HG03521 (cell line): Measurements from ENCODE around the gene ADIPOQ.
A peak's percentile ranks its signal among the peaks of the same experiment; 100 is the strongest.
"Not testable (repeated sequence)": the region's sequence is repeated elsewhere in the genome, so short reads cannot be mapped to it uniquely, and the experiment has no call there.

Experiments
- ATAC-seq: cut with Tn5 transposase; IDR thresholded peaks from one replicate; pipeline ENCODE4 v1.9.1; 2021; ENCODE audit warnings: mild to moderate bottlenecking, moderate library complexity; ENCODE audit not compliant: unreplicated experiment

ADIPOQ gene

DNA sequence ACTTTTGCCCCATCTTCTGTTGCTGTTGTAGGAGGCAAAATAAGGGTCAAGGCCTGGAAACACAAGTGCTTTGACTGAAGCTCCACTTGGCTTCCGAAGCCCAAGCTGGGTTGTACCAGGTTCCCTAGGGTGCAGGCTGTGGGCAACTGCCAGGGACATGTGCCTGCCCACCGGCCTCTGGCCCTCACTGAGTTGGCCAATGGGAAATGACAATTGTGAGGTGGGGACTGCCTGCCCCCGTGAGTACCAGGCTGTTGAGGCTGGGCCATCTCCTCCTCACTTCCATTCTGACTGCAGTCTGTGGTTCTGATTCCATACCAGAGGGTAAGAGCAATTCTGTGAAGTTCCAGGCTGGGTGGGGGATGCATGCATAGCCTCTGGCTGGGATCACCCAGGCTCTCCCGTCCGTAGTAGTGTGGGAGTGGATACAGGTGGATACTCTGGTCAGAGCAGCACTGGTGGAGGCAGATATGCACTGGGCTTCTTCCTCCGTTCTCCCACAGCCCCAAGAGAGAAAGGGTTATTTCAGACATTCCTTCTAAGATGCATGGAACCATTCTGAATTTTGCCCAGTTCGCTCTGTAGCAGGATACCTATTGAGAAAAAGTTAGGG lies at the start of gene ADIPOQ:
Gene ADIPOQ (plus strand): TSS at position 285 of the 613 bp plus-strand sequence. CDS start 10,349 bp downstream, outside the sequence.
- no peak for ATAC-seq

DNA sequence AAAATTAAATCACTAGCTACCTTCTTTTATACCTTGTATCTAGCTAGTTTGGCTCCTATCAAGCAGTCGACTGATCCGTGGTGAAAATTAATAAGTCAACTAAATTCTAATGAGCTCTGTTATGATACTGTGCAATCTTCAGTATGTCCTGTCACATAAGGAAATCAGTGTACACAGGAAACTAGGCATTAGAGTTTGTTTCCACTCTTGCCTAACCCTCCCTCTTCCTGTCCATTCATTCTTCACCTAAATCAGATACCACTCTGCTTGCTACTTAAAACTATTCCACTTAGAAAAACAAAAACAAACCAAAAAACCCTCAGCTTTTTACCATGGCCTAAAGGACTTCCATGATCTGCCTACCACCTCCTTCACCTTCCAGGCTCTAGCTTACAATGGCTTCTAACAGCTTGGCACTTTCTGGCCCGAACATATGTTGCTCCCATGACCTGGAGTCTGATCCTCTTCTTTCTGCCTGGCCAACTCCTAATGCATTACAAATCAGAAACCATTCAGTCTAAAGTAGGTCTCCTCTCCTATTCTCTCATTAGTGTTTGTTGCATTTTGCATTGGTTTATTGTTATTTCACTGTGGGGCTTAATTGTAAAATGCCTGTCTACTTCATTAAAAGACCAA lies 44.2 kb upstream of the ADIPOQ start:
- no peak for ATAC-seq

GRCh38 chr3:186800285-186800684 lies 42.2 kb upstream of the ADIPOQ start:
- no peak for ATAC-seq

- ATAC-seq: no peak
Measured at GRCh38 chr3:186802701-186803100, 39.8 kb upstream of the ADIPOQ start.

DNA sequence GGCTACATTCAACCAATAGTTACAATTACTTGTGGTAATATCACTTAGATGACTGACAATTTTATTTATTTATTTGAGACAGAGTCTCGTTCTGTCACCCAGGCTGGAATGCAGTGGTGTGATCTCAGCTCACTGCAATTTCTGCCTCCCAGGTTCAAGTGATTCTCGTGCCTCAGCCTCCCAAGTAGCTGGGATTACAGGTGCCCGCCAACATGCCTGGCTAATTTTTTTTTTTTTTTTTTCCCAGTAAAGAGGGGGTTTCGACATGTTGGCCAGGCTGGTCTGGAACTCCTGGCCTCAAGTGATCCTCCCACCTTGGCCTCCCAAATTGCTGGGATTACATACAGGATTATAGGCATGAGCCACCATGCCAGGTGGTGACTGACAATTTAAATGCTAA lies 39.1 kb upstream of the ADIPOQ start:
- not testable (repeated sequence) for ATAC-seq

DNA sequence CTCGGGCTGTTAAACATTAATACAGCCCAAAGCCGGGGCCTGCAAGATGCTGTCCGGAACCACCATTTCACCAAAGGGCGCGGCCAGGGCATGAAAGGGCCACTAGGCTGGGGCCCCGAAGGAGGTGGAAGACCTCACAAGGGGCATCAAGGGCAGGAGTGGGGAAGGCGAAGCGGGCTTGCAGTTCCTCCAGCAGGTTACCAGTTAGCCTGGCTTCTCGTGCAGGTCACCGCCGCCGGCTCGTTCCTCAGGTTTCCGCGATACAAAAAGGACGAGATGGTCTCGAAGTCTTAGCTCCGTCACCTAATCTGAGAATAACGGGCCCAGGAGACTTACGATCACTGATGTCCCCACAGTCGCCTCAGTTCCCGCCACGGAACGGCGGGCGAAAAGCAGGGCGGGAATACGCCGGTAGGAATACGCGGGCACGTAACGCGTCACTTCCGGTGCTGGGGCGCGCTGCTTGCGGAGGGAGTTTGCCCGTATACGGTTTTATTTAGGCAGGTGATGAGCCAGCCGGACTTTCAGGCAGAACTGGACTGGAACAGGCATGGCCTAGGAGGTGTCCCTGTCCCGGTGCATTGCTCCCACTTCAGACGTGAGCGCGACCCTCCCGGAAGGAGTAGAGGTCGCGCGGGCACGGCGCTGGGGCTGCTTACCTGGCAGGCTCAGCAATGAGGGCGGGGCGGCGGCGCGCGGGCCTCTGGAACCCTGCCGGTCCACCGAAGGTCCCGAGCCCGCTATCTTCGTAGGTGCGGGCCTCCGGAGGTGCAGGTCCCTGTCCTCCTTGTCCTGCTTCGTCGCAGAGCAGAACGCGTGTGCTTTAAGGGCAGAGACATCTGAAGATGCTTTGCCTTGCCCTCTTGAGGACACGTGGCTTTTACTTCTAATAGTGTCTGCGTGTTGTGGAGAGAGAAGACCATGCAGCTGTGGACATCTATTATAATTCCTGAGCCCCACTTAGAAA lies 36.1 kb upstream of the ADIPOQ start, which contains the start of gene RFC4:
Gene RFC4 (minus strand): TSS at position 394 of the 967 bp plus-strand sequence. CDS start 1,769 bp downstream, outside the sequence.
- ATAC-seq: peak; percentile 83

GRCh38 chr3:186807231-186807630 lies 35.3 kb upstream of the ADIPOQ start:
- ATAC-seq: no peak

- no peak for ATAC-seq
Measured at GRCh38 chr3:186810336-186810996, 32.0 kb upstream of the ADIPOQ start.

DNA sequence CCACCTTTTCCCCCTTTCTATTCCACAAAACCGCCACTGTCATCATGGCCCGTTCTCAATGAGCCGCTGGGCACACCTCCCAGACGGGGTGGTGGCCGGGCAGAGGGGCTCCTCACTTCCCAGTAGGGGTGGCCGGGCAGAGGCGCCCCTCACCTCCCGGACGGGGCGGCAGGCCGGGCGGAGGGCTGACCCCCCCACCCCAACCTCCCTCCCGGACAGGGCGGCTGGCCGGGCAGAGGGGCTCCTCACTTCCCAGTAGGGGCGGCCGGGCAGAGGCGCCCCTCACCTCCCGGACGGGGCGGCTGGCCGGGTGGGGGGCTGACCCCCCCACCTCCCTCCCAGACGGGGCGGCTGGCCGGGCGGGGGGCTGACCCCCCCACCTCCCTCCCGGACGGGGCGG lies 31.2 kb upstream of the ADIPOQ start:
- not testable (repeated sequence) for ATAC-seq

DNA sequence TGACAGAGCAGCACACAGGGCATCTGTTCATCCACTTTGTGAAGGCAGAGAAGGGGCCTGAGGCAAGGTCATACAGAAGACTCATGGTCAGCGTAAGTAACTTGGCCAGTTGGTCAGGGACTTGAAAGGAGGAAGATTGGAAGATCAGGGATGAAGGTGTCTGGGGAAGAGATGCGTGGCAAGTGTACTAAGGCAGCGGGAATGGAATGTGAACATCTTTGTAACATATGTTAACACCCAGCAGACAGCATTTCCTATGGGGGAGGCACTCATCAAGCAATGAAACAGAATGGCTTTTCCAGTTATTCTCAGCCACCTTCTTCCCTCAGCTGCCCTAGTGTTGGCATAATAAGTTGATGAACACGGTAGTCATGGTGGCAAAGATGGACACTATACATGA lies 28.4 kb upstream of the ADIPOQ start:
- ATAC-seq: no peak

DNA sequence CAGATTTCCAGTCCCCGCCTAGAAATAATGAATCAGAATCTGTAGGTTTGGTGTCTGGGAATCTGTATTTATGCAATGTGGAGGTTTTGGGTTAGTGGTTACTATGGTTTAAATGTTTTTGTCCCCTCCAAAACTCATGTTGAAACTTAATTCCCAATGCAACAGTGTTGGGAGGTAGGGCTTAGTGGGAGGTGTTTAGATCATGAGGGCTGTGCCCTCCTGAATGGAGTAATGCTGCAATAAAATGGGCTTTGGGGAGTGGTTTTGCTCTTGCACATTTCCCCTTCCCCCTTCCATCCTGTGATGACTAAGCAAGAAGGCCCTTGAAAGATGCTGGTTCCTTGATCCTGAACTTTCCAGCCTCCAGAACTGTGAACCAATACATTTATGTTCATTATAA lies 27.1 kb upstream of the ADIPOQ start:
- ATAC-seq: no peak

DNA sequence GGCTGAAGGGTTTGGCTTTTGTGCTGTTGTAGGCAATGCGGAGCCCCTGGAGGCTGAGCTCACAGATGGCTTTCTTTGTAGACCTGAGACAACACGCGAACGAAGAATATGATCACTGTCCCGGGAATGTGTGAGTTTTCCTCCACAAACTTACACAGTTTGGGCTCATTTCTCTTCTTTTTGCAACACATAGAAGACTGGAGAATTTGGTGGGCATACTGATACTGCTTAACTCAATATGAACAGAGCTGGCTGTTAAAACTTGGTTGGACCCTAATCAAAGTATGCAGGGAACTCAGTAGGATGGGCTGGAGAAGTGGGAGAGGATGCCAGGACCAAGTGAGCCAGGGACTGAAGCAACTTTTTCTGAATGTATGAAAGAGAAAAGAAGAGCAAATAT lies 24.0 kb upstream of the ADIPOQ start:
- ATAC-seq: no peak

- no peak for ATAC-seq
Measured at GRCh38 chr3:186818956-186819355, 23.6 kb upstream of the ADIPOQ start.

DNA sequence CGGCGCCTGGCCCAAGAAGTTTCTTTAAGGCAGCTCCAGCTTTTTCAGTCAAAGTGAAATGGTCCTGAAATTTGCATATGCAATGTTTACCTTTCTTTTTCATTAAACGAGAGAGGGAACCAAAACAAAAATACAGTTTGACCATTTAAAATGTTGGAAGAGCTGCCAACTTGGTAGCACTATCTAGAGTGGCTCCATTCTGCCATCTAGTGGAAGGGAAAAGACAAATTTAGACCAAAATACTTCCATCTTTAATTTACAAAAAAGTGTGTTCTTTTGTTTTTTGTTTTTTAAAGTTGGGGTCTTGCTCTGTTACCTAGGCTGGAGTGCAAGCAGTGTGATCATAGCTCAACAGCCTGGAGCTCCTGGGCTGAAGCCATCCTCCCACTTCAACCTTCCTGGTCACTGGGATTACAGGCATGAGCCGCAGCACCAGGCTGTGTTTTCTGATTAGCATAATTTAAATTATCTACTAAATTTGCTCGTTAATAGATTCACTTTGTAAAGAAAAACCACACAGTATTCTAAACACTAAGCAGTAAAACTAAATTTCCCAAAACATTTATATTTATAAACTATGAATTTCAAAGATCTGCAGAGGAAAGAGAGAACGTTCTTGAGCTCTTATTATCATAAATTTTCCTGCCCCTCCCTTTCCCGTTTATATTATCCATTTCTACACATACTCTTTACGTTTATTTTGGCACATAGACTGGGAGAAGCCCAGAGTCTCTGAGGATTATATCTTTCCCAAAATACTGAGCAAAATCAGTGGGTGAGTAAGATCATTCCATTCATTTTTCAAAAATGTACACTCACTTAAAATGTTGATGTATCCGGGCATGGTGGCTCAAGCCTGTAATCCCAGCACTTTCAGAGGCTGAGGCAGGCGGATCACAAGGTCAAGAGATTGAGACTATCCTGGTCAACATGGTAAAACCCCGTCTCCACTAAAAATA lies 20.8 kb upstream of the ADIPOQ start:
- ATAC-seq: no peak

DNA sequence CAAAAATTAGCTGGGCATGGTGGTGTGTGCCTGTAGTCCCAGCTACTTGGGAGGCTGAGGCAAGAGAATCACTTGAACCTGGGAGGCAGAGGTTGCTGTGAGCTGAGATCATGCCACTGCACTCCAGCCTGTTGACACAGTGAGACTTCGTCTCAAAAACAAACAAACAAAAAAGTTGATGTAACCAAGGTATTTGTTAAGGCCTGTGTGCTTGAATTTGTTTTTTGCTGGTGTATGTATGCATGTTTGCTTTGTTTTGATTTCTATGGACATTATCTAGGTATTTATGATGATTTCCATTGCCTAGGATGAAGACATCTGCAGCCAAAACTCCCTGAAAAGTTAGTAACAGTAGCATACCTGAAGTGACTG lies 20.1 kb upstream of the ADIPOQ start:
- ATAC-seq: not testable (repeated sequence)

- no peak for ATAC-seq
Measured at GRCh38 chr3:186823386-186823785, 19.1 kb upstream of the ADIPOQ start.

- ATAC-seq: no peak
Measured at GRCh38 chr3:186824430-186825139, 17.9 kb upstream of the ADIPOQ start.

GRCh38 chr3:186825294-186825821 lies 17.2 kb upstream of the ADIPOQ start:
- ATAC-seq: no peak

DNA sequence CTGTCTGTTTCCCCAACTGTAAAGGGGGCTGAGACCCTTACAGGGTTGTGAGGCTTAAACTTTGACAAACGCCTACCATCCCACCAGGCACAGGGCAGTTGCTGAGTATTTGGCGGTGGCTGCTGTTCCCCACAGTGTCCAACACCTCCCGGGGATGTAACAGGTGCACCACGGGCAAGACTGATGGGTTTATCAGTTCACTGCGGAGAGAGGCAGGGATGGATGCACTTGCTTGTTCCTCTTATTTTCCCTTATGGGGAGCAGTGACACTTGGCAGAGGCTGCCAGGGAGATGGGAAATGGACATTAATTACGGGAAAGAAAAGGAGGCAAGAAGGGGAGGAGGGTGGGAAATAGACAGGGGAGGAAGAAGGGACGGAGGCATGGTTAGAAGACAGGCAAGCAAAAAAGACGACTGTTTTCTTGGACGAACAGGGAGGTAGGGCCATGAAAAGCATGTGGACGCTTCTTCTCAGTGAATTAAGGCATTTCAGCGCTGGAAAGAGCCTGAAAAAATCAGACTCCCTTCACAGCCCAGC lies 16.6 kb upstream of the ADIPOQ start:
- ATAC-seq: no peak
